BLaER1 (cell line): Measurements from ENCODE around the gene INTS11.
A peak's percentile ranks its signal among the peaks of the same experiment; 100 is the strongest.

Experiments used
- H3K27ac ChIP-seq: shearing (Covaris generic); formaldehyde crosslinking; 2 replicates; pipeline ENCODE4 v1.8.1; 2022
- H3K27me3 ChIP-seq: shearing (Covaris generic); formaldehyde crosslinking; 2 replicates; pipeline ENCODE4 v1.8.1; 2022
- H3K36me3 ChIP-seq: shearing (Covaris generic); formaldehyde crosslinking; 2 replicates; pipeline ENCODE4 v1.8.1; 2022
- H3K4me1 ChIP-seq: shearing (Covaris generic); formaldehyde crosslinking; 2 replicates; pipeline ENCODE4 v1.8.1; 2022
- H3K4me2 ChIP-seq: shearing (Covaris generic); formaldehyde crosslinking; 2 replicates; pipeline ENCODE4 v1.8.1; 2022
- H3K4me3 ChIP-seq: shearing (Covaris generic); formaldehyde crosslinking; 2 replicates; pipeline ENCODE4 v1.8.1; 2022
- H3K9ac ChIP-seq: shearing (Covaris generic); formaldehyde crosslinking; 2 replicates; pipeline ENCODE4 v1.8.1; 2022
- H3K9me3 ChIP-seq: shearing (Covaris generic); formaldehyde crosslinking; 2 replicates; pipeline ENCODE4 v1.8.1; 2022
- H4K20me1 ChIP-seq: shearing (Covaris generic); formaldehyde crosslinking; 2 replicates; pipeline ENCODE4 v1.8.1; 2022
- Cebpa-rat ChIP-seq: shearing (Covaris generic); IDR thresholded peaks from 2 replicates; pipeline ENCODE4 v1.8.1; 2022

INTS11 gene

DNA sequence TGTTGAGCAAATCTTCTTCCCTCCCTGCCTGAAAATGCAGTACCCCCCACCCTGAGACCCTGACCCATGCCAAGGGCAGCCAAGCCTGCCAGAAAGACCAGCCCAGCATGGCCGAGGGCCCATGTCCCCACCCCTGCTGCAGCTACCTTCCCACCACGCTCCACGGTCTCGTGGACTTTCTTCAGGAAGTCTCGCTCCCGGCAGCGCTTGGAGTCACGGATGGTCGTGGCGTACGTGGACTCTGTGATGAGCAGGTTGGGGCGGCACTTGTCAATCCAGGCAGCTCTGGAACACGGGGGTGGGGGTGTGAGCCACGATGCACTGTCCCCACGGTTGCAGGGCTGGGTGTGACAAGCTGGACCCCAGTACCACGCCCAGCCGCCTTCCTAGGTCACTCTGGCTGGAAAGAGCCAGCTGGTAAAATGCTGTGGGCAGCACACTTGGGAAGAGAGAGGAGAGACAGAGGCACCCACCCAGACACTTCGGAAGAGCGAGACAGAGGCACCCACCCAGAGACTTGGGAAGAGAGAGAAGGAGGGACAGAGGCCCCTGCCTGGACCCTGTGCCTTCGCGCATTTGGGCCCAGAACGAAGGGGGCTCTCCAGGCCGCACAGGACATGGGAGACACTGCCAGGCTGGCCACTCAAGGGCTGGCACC lies 9.7 kb downstream of the INTS11 start:
- Histone ChIP-seq H3K4me2 (no peak overlapping the region), H3K4me3 (no peak overlapping the region), H3K27ac (no peak overlapping the region), H3K27me3 (no peaks in the 10 kb centered on the region), H4K20me1 (peaks cover 94% of the 10 kb centered on the region), H3K4me1 (peaks cover 6% of the 10 kb centered on the region), H3K36me3 (peaks cover 96% of the 10 kb centered on the region), H3K9ac (no peak overlapping the region), H3K9me3 (no peaks in the 10 kb centered on the region)
- no peak for TF ChIP-seq Cebpa-rat

DNA sequence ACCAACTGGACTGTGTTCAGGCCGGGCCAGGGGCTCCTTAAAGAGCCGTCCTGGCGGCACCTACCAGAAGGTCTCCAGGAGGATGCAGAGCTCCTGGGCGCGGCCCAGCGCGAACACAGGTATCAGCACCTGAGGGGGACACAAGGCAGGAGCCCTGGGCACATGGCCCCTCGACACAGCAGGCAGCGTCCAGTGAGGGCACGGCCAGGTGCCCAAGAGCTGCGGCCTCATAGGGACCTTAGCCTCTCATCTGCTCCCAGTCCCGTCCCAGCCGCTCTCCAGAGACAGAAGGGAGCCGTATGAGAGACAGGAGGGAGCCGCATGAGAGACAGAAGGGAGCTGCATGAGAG lies 10.2 kb downstream of the INTS11 start:
- Histone ChIP-seq H4K20me1 (peaks cover 94% of the 10 kb centered on the region), H3K27me3 (no peaks in the 10 kb centered on the region), H3K4me1 (peaks cover 12% of the 10 kb centered on the region), H3K27ac (no peak overlapping the region), H3K4me3 (no peak overlapping the region), H3K36me3 (peaks cover 94% of the 10 kb centered on the region), H3K9ac (no peak overlapping the region), H3K4me2 (no peak overlapping the region), H3K9me3 (no peaks in the 10 kb centered on the region)
- TF ChIP-seq Cebpa-rat = no peak

DNA sequence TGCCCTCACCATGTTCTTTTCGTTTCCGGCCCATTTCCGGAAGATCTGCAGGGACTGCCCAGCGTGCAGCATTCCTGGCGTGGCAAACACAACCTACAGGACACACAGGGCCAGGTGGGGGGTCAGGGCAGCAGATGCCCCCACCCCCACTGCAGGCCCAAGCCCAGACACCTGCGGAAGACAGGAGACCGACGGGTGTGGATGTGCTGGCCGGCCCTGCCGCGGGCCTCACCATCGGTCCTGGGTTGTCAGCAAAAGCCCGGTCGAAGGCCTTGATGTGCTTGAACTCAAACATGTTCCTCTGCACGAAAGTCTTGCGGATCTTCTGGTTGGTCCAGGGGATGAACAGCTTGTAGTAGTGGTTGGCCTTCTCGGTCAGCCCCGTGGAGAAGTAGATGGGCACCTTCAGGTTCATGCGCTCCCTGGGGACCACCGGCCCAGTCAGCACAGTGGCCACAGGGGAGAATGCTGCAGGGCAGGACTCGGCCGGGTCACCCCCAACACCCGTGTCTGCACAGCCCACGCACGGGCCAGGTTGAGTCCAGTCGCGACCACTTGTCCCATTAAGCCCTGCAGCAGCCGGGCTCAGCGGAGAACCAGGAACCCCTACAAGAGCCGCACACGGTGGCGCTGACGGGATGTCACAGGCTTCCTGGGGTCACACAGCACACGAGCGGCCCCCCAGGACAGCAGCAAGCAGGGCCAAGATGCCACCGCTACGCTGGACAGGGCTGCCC lies 10.8 kb downstream of the INTS11 start:
- H3K4me3 ChIP-seq = no peak overlapping the region
- H3K4me2 ChIP-seq = no peak overlapping the region
- H4K20me1 ChIP-seq = peaks cover 93% of the 10 kb centered on the region
- H3K9ac ChIP-seq = no peak overlapping the region
- no peak overlapping the region for H3K27ac ChIP-seq
- H3K36me3 ChIP-seq = peaks cover 89% of the 10 kb centered on the region
- H3K27me3 ChIP-seq = no peaks in the 10 kb centered on the region
- no peak for TF ChIP-seq Cebpa-rat
- H3K4me1 ChIP-seq = peaks cover 14% of the 10 kb centered on the region
- H3K9me3 ChIP-seq = no peaks in the 10 kb centered on the region

DNA sequence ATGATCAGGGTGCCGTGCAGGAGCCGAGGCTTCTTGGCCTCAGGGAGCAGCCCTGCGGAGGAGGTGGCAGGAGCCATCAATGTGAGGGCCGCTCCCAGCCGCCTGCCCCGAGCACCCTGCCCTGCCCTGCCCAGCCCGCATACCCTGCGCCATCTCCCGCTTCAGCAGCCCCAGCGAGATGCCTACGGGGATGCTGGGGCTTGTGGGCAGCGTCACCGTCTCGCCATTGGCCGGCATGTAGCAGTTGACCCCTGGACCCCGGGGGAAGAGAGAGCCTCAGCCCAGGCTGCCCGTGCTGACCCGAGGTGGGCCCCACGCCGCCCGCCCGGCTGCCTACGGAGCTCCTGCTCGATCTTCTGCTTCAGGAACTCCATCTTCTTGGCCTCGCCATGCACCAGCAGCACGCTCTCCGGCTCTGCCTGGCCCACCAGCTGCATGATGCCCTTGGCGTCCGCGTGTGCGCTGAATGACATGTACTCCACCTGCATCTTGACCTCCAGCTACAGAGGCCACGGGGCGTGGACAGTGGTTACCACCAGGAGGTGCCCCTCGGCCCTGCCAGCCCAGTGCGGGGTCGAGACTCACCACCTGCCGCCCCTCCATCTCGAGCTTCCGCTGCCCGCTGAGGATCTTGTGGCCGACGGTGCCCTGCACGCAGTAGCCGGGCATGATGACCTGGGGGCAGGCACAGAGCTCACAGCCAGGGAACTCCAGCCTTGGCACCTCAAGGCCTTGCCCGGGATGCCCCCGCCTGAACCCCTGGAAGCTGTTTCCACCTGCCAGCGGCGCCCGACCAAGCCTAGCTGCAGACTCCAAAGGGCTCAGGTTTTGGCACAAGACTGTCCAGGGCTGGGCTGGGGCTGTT lies 11.8 kb downstream of the INTS11 start:
- Histone ChIP-seq H3K36me3 (peaks cover 79% of the 10 kb centered on the region), H4K20me1 (peaks cover 83% of the 10 kb centered on the region), H3K9ac (no peak overlapping the region)

DNA sequence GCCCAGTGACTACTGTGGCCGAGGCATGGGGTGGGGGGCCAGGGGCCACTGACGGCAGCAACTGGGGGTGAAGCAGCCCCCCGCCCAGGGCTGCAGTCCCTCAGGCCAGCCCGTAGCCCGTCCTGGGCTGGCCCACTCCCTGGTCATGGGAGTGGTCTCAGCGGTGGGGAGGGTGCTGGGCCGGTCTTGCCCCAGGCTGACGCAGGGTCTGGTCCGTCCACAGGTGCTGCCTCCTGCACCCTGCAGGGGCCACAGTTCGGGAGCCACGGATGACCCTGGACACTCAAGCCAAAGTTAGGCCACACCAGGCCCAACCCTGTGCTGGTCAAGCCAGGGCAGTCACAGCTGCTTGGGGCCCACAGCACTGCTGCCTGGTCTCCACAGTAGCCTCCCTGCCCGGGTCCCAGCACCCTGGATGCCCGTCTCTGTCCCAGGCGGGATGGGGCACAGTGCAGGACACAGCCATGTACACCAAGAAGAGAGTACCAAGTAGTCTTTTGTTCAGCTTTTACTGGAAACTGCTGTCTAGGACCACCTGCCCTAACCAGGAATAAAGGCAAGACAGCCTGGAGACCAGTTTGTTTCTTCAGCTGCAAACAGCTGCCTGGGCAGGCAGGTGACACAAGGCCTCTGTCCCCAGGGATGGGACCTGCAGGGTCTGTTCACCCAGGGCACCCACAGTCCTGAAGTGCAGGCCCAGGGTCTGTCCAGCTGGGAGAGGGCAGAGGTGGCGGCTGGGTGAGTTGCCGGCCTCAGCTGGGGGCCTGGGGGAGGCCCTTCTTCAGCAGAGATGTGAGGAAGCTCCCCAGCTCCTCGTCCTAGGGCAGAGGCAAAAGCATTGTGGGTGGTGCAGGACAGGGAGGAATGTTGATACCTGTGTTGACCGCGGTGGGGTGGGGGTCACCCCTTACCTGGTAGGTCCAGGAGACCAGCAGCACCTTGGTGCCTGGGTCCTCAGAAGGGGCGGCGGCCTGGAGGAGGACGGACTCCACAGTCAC lies 13.1 kb downstream of the INTS11 start:
- Histone ChIP-seq H3K27me3 (no peaks in the 10 kb centered on the region), H3K36me3 (peaks cover 68% of the 10 kb centered on the region), H3K4me2 (no peak overlapping the region), H3K9ac (no peak overlapping the region), H4K20me1 (peaks cover 82% of the 10 kb centered on the region), H3K4me3 (no peak overlapping the region), H3K4me1 (peaks cover 22% of the 10 kb centered on the region), H3K9me3 (no peaks in the 10 kb centered on the region), H3K27ac (no peak overlapping the region)
- TF ChIP-seq Cebpa-rat = no peak

More for the DNA sequence above, 11.8 kb downstream of the INTS11 start:
- Histone ChIP-seq H3K27me3 (no peaks in the 10 kb centered on the region), H3K9me3 (no peaks in the 10 kb centered on the region), H3K4me3 (no peak overlapping the region), H3K27ac (no peak overlapping the region), H3K4me2 (no peak overlapping the region), H3K4me1 (peaks cover 14% of the 10 kb centered on the region)
- no peak for TF ChIP-seq Cebpa-rat

DNA sequence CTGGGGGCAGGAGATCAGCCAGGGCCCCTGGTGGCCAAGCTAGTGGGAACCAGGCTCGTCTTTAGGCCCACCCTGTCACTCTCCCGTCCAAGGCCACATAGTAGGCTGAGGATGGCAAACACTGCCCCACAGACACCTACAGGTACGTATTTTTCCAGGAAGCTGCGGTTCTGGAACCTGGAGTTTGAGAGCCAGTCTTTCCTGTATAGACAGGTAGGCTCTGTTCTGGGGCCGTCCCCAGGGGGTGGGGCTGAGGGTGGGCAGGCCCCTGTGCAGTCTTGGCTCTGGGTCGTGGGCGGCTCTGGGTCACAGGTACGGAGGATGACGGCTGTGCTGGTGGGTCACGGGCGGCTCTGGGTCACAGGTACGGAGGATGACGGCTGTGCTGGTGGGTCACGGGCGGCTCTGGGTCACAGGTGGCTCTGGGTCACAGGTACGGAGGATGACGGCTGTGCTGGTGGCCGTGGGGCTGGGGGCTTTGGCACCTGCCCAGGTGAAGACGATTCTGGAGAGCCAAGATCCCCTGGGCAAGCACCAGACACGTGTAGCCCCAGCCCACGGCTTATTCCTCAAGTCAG lies 13.9 kb downstream of the INTS11 start:
- Histone ChIP-seq H3K4me2 (0 out of 2 replicates have a peak overlapping the region, but pooled peaks have one; percentile 99), H3K36me3 (peaks cover 60% of the 10 kb centered on the region), H3K4me1 (peaks cover 30% of the 10 kb centered on the region), H3K27ac (no peak overlapping the region), H3K4me3 (no peak overlapping the region), H3K9me3 (no peaks in the 10 kb centered on the region), H3K9ac (no peak overlapping the region), H4K20me1 (peaks cover 84% of the 10 kb centered on the region), H3K27me3 (no peaks in the 10 kb centered on the region)
- no peak for TF ChIP-seq Cebpa-rat

DNA sequence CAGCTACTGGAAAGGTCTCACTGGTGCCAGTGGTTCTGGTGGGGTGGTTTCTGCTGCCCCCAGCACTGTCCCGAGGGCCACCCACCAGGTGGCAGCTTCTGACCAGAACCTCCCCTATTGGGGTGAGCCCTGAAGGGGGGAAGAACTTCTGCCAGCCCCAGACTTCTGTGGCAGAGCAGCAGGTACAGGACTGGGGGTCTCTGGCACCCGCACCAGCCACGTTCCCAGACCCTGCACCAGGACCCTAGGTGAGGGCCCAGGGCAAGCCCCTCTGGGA lies 14.4 kb downstream of the INTS11 start:
- no peak overlapping the region for H3K27ac ChIP-seq
- peaks cover 56% of the 10 kb centered on the region for H3K36me3 ChIP-seq
- H3K9ac ChIP-seq = peak overlapping the region; percentile 93; the same call in 1 of the 2 replicates

DNA sequence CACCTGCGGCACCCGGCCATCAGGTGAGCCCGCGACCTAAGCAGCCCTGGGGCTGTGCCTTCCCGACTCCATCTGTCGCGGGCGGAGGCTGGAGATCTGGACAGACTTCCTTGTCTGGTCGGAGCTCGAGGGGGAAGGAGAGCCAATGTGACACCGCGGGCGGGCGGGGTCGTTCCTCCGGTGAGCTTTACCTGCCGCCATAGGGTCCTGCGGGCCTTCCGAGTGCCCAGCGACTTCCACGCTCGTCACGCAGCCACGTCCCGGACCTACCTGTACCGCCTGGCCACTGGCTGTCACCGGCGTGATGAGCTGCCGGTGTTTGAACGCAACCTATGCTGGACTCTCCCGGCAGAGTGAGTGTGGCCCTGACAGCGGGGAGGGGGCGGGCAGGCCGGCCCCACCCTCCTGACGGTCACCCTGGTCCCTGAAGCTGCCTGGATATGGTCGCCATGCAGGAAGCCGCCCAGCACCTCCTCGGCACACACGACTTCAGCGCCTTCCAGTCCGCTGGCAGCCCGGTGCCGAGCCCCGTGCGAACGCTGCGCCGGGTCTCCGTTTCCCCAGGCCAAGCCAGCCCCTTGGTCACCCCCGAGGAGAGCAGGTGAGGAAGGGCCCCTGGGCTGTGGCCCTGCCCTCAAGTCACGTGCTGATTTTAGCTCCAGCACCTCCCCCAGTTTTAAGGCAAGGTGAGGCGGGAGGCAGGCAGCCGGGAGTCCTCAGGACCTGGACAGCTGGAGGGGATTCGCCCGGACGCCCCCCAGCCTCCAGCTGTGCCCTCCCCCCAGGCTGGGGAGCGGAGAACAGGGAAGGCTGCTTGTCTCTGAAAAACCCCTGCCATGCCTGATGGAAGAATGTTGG lies 15.0 kb downstream of the INTS11 start:
- Histone ChIP-seq H3K4me2 (peak overlapping the region; percentile 99), H3K4me3 (peak overlapping the region; percentile 97), H4K20me1 (peaks cover 85% of the 10 kb centered on the region), H3K27me3 (no peaks in the 10 kb centered on the region), H3K36me3 (peaks cover 51% of the 10 kb centered on the region), H3K4me1 (peaks cover 41% of the 10 kb centered on the region), H3K27ac (peak overlapping the region; percentile 94), H3K9me3 (no peaks in the 10 kb centered on the region), H3K9ac (peak overlapping the region; percentile 93)
- TF ChIP-seq Cebpa-rat = no peak

More for the DNA sequence above, 14.4 kb downstream of the INTS11 start:
- Histone ChIP-seq H4K20me1 (peaks cover 85% of the 10 kb centered on the region), H3K4me3 (0 out of 2 replicates have a peak overlapping the region, but pooled peaks have one; percentile 97), H3K9me3 (no peaks in the 10 kb centered on the region), H3K4me2 (peak overlapping the region; percentile 99), H3K27me3 (no peaks in the 10 kb centered on the region), H3K4me1 (peaks cover 35% of the 10 kb centered on the region)
- TF ChIP-seq Cebpa-rat = no peak
